ENCODE results near the gene NPIPB2. TPM values are rescaled to one million over a fixed set of nuclear protein-coding genes. Genes with fewer than 3 reads are reported as not detected.
"Not testable (repeated sequence)": the region's sequence is repeated elsewhere in the genome, so short reads cannot be mapped to it uniquely, and the experiment has no call there.

The NPIPB2 gene
- total RNA-seq, 6 experiments from 2014 or later = 2.1 to 10.2 (median 4.2) TPM

DNA sequence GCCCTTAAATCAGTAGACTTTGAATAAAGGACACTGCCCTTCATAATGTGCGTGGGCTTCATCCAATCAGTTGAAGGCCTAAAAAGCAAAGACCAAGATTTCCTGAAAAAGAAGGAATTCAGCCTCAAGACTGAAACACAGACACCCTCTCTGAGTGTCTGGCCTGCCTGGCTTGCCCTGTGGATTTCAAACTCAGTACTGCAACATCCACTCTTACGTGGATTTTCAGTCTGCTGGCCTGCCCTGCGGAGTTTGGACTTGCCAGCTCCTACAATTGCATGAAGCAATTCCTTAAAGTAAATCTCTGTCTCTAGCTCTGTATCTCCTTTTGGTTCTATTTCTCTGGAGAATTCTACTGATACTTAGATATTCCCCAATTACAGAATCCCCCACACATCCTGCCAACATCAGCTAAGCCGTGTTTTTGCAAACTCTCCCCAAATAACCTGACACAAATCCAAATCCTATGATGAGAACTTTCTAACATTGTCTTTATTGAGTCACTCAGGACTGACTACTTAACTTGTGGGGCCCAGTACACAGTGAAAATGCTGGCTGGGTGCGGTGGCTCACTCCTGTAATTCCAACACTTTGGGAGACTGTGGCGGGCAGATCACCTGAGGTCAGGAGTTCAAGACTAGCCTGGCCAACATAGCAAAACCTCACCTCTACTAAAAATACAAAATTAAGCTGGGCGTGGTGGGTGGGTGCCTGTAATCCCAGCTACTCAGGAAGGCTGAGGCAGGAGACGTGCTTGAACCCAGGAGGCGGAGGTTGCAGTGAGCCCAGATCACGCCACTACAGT is 15.9 kb upstream of the NPIPB2 start:
- TF ChIP-seq, protein P1, sequence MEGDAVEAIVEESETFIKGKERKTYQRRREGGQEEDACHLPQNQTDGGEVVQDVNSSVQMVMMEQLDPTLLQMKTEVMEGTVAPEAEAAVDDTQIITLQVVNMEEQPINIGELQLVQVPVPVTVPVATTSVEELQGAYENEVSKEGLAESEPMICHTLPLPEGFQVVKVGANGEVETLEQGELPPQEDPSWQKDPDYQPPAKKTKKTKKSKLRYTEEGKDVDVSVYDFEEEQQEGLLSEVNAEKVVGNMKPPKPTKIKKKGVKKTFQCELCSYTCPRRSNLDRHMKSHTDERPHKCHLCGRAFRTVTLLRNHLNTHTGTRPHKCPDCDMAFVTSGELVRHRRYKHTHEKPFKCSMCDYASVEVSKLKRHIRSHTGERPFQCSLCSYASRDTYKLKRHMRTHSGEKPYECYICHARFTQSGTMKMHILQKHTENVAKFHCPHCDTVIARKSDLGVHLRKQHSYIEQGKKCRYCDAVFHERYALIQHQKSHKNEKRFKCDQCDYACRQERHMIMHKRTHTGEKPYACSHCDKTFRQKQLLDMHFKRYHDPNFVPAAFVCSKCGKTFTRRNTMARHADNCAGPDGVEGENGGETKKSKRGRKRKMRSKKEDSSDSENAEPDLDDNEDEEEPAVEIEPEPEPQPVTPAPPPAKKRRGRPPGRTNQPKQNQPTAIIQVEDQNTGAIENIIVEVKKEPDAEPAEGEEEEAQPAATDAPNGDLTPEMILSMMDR (IDR thresholded peaks at IDR 0.05) = no peak
- no peak for TF ChIP-seq POLR2A (IDR thresholded peaks at IDR 0.05)
- Histone ChIP-seq H3K4me1 (no peaks in the 10 kb centered on the region), H3K27me3 (no peaks in the 10 kb centered on the region), H3K9me3 (no peaks in the 10 kb centered on the region), H3K4me3 (no peak overlapping the region), H3K27ac (no peak overlapping the region), H3K36me3 (no peaks in the 10 kb centered on the region)
- intact Hi-C loops (cut with DNase I) = no loop called here
- ATAC-seq = no peak
- DNase-seq = no peak
- WGBS (ENCODE audit: insufficient coverage, low coverage, low lambda C conversion rate, missing lambda C conversion rate) = 84% methylated on average over 9 of the region's 10 CpGs

DNA sequence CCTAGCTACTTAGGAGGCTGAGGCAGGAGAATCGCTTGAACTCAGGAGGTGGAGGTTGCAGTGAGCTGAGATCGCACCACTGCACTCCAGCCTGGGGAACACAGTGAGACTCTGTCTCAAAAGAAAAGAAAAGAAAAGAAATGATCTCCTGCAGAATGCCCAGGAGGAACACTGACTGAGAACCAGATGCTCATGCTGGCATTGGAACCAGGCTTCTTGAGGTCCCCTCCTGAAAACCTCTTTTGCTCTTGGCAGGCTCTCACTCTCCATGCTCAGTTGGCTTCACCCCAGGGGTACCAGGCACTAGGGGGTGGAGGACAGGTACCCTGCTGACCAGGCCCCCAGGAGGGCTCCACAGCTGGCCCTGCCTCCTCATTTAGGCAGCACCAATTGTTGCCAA is 14.7 kb upstream of the NPIPB2 start:
- Histone ChIP-seq H3K27ac (no peak overlapping the region), H3K36me3 (no peaks in the 10 kb centered on the region), H3K4me1 (no peaks in the 10 kb centered on the region), H3K9me3 (no peaks in the 10 kb centered on the region), H3K27me3 (no peaks in the 10 kb centered on the region), H3K4me3 (no peak overlapping the region)
- no peak for ATAC-seq
- DNase-seq = no peak
- WGBS (ENCODE audit: insufficient coverage, low coverage, low lambda C conversion rate, missing lambda C conversion rate) = no CpG with 5 or more reads among the region's 2 CpGs
- no peak for TF ChIP-seq POLR2A (IDR thresholded peaks at IDR 0.05)
- TF ChIP-seq, protein P1 (IDR thresholded peaks at IDR 0.05) = no peak
- intact Hi-C loops (cut with DNase I) = no loop called here

DNA sequence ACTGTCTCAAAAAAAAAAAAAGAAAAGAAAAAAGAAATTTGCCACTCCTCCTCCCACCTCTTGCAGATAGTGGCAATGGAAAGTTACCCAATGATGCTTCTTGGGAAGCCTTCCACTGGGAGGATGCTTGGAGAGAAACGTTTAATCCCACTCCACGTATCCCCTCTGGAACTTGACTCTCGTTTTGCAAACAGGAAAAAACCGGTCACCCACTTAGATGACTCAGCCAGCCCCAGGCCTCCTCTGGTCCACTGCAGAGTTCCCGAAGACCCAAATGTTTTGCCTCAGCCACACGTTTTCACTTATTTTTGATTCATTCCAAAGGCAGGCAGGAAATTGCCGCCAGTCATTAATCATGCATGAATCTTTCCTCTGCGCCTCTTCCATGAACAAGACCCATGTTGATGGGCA is 13.9 kb upstream of the NPIPB2 start:
- ATAC-seq (no peak), DNase-seq (no peak)
- intact Hi-C loops (cut with DNase I) = no loop called here
- H3K4me1 ChIP-seq = no peaks in the 10 kb centered on the region
- no peaks in the 10 kb centered on the region for H3K36me3 ChIP-seq
- TF ChIP-seq, protein P1 (IDR thresholded peaks at IDR 0.05) = no peak
- no peak for TF ChIP-seq POLR2A (IDR thresholded peaks at IDR 0.05)
- H3K27ac ChIP-seq = no peak overlapping the region
- 78% methylated on average over 4 of the region's 8 CpGs for WGBS (ENCODE audit: insufficient coverage, low coverage, low lambda C conversion rate, missing lambda C conversion rate)
- H3K4me3 ChIP-seq = no peak overlapping the region
- no peaks in the 10 kb centered on the region for H3K27me3 ChIP-seq
- no peaks in the 10 kb centered on the region for H3K9me3 ChIP-seq

DNA sequence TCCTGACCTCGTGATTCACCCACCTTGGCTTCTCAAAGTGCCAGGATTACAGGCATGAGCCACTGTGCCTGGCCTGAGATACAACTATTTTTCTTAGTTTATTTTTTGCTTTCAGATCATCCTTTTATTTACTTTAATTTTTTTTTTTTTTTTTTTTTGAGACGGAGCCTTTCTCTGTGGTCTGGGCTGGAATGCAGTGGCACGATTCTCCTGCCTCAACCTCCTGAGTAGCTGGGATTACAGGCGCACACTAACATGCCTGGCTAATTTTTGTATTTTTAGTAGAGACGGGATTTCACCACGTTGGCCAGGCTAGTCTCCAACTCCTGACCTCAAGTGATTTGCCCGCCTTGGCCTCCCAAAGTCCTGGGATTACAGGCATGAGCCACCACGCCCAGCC is 11.7 kb upstream of the NPIPB2 start:
- WGBS (ENCODE audit: insufficient coverage, low coverage, low lambda C conversion rate, missing lambda C conversion rate) = 80% methylated on average over 8 of the region's 8 CpGs
- H3K9me3 ChIP-seq; intact Hi-C loops (cut with DNase I); DNase-seq; H3K36me3 ChIP-seq; H3K4me1 ChIP-seq; H3K27ac ChIP-seq; ATAC-seq; H3K4me3 ChIP-seq; H3K27me3 ChIP-seq: not testable (repeated sequence)

DNA sequence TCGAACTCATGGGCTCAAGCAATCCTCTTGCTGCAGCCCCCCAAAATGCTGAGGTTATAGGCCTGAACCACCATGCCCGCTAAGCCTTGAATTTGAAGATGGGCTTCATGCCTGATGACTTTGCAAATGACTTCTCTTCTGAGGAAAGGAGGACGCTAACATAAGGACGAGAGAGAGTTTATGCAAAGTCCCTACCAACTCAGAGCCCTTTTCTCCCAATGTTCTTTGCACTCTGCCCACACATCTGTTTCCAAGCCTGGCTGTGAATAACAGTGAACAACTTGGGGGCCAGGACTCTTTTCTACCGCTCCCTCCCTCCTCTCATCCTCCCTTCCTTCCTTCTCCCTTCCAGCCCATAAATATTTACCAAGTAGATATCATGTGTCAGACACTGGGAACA is 8.5 kb upstream of the NPIPB2 start:
- 79% methylated on average over 5 of the region's 5 CpGs for WGBS (ENCODE audit: insufficient coverage, low coverage, low lambda C conversion rate, missing lambda C conversion rate)
- TF ChIP-seq, protein P1 (IDR thresholded peaks at IDR 0.05) = no peak
- no peak for TF ChIP-seq POLR2A (IDR thresholded peaks at IDR 0.05)
- Histone ChIP-seq H3K27me3 (no peaks in the 10 kb centered on the region), H3K9me3 (no peaks in the 10 kb centered on the region), H3K27ac (no peak overlapping the region), H3K36me3 (no peaks in the 10 kb centered on the region), H3K4me1 (no peaks in the 10 kb centered on the region), H3K4me3 (no peak overlapping the region)
- intact Hi-C loops (cut with DNase I) = no loop called here
- DNase-seq = no peak
- ATAC-seq = no peak

All from right lobe of liver (tissue), 6 donors.